Esophagus muscularis mucosa (tissue), 3 donors: Measurements from ENCODE around the gene SLC44A5.

Experiments used
- CTCF ChIP-seq, 3 experiments: fragments of 200-600 bp in 2 of 3; fragments of 450-650 bp in 1 of 3; sonication (generic) in 2 of 3; IDR thresholded peaks; one replicate each; pipeline ENCODE4 v1.5.1; 2017 to 2019; ENCODE audit warnings: antibody characterized with exemption in 3 of 3, mild to moderate bottlenecking in 2 of 3, moderate library complexity in 1 of 3
- EP300 ChIP-seq: sonication (generic); formaldehyde crosslinking; IDR thresholded peaks from one replicate; pipeline ENCODE4 v1.6.1; 2017; ENCODE audit warnings: antibody characterized with exemption

GRCh38 chr1:75492011-75492410 lies 118.9 kb downstream of the SLC44A5 start:
- no peak for TF ChIP-seq CTCF (IDR thresholded peaks at IDR 0.05)
- TF ChIP-seq EP300: no peak
